Endothelial cell of umbilical vein (primary cell): ENCODE measurements around the gene GDA. TPM values are rescaled to one million over a fixed set of nuclear protein-coding genes. Genes with fewer than 3 reads are reported as not detected.

ENCODE experiments used
- BruUV-seq: library from RNA; stranded (reverse); fragments of 400-500 nt; replicated peaks from 2 replicates; lab custom pipeline; 2021; lab: Mats Ljungman, UMichigan
- CTCF ChIA-PET: fragments of 300-600, 350-600 bp; sonication (Branson Sonifier 250); formaldehyde crosslinking; loops from one replicate; lab custom pipeline; 2021; ENCODE audit warnings: antibody characterized with exemption, inconsistent platforms; lab: Charles Lee
- POLR2A ChIA-PET: fragments of 300-600, 350-600 bp; sonication (Branson Sonifier 250); formaldehyde crosslinking; loops from one replicate; lab custom pipeline; 2021; ENCODE audit warnings: antibody characterized with exemption, inconsistent platforms; lab: Charles Lee
- DNase-seq: peaks from one replicate; pipeline ENCODE4 v3.0.0-alpha.2; 2011; ENCODE audit warnings: low read depth, low spot score
- FAIRE-seq: peaks from 2 replicates; lab custom pipeline; 2011; peaks lifted over from hg19 to GRCh38; lab: Jason Lieb, UNC
- H2AFZ ChIP-seq: 2 replicates; pipeline ENCODE4 v1.6.0; 2012; ENCODE audit warnings: low read depth, low read length, control low read depth, inconsistent platforms
- H3K27ac ChIP-seq: 2 replicates; pipeline ENCODE4 v1.5.1; 2011; ENCODE audit warnings: low read depth, mild to moderate bottlenecking, control low read depth, low read length, moderate library complexity; ENCODE audit not compliant: insufficient read depth
- H3K27me3 ChIP-seq, 2 experiments: 2 replicates each; pipeline versions ENCODE4 v1.6.0 to v1.6.1; 2011; ENCODE audit warnings: low read length in 2 of 2, mixed read lengths in 1 of 2; ENCODE audit not compliant: control insufficient read depth in 2 of 2, insufficient read depth in 2 of 2
- H3K36me3 ChIP-seq, 2 experiments: 2 replicates in 1 of 2; 3 replicates in 1 of 2; pipeline ENCODE4 v1.5.1; 2011; ENCODE audit warnings: low read length in 2 of 2, mild to moderate bottlenecking in 1 of 2, moderate library complexity in 1 of 2; ENCODE audit not compliant: control insufficient read depth in 2 of 2, insufficient read depth in 2 of 2; ENCODE audit errors: extremely low read depth in 1 of 2
- H3K4me1 ChIP-seq: 3 replicates; pipeline ENCODE4 v1.5.1; 2011; ENCODE audit warnings: mild to moderate bottlenecking, low read length; ENCODE audit not compliant: control insufficient read depth, insufficient read depth; ENCODE audit errors: extremely low read depth
- H3K4me2 ChIP-seq: 2 replicates; pipeline ENCODE4 v1.6.1; 2011; ENCODE audit warnings: low read length, control low read depth, mixed read lengths; ENCODE audit not compliant: insufficient read depth
- H3K4me3 ChIP-seq, 3 experiments: fragments of 200-600 bp in 1 of 3; sonication (generic), shearing (Covaris generic) in 1 of 3; replicated peaks in 1 of 3; 2 replicates each; pipeline ENCODE4 v1.5.1; 2011 to 2016; ENCODE audit warnings: control low read depth in 3 of 3, low read length in 3 of 3, mild to moderate bottlenecking in 2 of 3, inconsistent platforms in 1 of 3, low read depth in 1 of 3, moderate library complexity in 1 of 3; ENCODE audit not compliant: insufficient read depth in 1 of 3
- H3K79me2 ChIP-seq: 2 replicates; pipeline ENCODE4 v1.6.0; 2012; ENCODE audit warnings: low read length, inconsistent platforms; ENCODE audit not compliant: control insufficient read depth, insufficient read depth
- H3K9ac ChIP-seq: replicated peaks from 2 replicates; pipeline ENCODE3; 2011; ENCODE audit warnings: low read length, control low read depth; ENCODE audit not compliant: insufficient read depth; ENCODE audit errors: extremely low read depth
- H3K9me1 ChIP-seq: replicated peaks from 3 replicates; pipeline ENCODE4 v1.6.0; 2011; ENCODE audit warnings: mild to moderate bottlenecking, low read length; ENCODE audit not compliant: control insufficient read depth, insufficient read depth; ENCODE audit errors: extremely low read depth
- H3K9me3 ChIP-seq: replicated peaks from 2 replicates; pipeline ENCODE4 v1.5.1; 2012; ENCODE audit warnings: low read length, inconsistent platforms; ENCODE audit not compliant: control insufficient read depth, insufficient read depth
- H4K20me1 ChIP-seq: replicated peaks from 2 replicates; pipeline ENCODE3; 2011; ENCODE audit warnings: mild to moderate bottlenecking, low read length; ENCODE audit not compliant: control insufficient read depth, insufficient read depth; ENCODE audit errors: extremely low read depth
- CTCF ChIP-seq, 2 donors: IDR thresholded peaks; 1 replicate in 1 of 2; 2 replicates in 1 of 2; pipeline ENCODE4 v1.5.1; 2011; ENCODE audit warnings: low read length in 2 of 2, mild to moderate bottlenecking in 2 of 2, moderate library complexity in 2 of 2, control low read depth in 1 of 2, inconsistent platforms in 1 of 2, low read depth in 1 of 2; ENCODE audit not compliant: insufficient read depth in 1 of 2; ENCODE audit errors: extremely low read depth in 1 of 2
- EZH2 ChIP-seq: IDR thresholded peaks from 2 replicates; pipeline ENCODE4 v1.6.1; 2012; ENCODE audit warnings: borderline replicate concordance, low read depth, mild to moderate bottlenecking, moderate library complexity, low read length, inconsistent platforms; ENCODE audit not compliant: severe bottlenecking
- FOS ChIP-seq: IDR thresholded peaks from 2 replicates; pipeline ENCODE4 v1.6.1; 2011; ENCODE audit warnings: mild to moderate bottlenecking, low read length, moderate library complexity, borderline replicate concordance; ENCODE audit not compliant: insufficient read depth
- GATA2 ChIP-seq: IDR thresholded peaks from 2 replicates; pipeline ENCODE4 v1.7.0; 2011; ENCODE audit warnings: low read depth, mild to moderate bottlenecking, moderate library complexity, mixed read lengths, low read length; ENCODE audit not compliant: insufficient read length, insufficient read depth
- JUN ChIP-seq: IDR thresholded peaks from 2 replicates; pipeline ENCODE4 v1.6.1; 2011; ENCODE audit warnings: borderline replicate concordance, low read depth; ENCODE audit not compliant: insufficient read length, insufficient read depth
- MAX ChIP-seq: IDR thresholded peaks from 2 replicates; pipeline ENCODE4 v1.6.1; 2011; ENCODE audit not compliant: insufficient read depth, insufficient read length
- MYC ChIP-seq: IDR thresholded peaks from one replicate; pipeline ENCODE4 v1.6.1; 2011; ENCODE audit warnings: mild to moderate bottlenecking, low read depth, low read length
- POLR2A ChIP-seq: IDR thresholded peaks from 2 replicates; pipeline ENCODE4 v1.6.1; 2012; ENCODE audit warnings: low read depth, mild to moderate bottlenecking, control low read depth, low read length
- POLR2AphosphoS5 ChIP-seq: IDR thresholded peaks from 2 replicates; pipeline ENCODE4 v1.6.1; 2012; ENCODE audit warnings: low read depth, mild to moderate bottlenecking, control low read depth, low read length, moderate library complexity; ENCODE audit not compliant: insufficient read depth
- dilution Hi-C: fragments of 300-500 bp; cut with MboI; formaldehyde crosslinking; loops from one replicate; pipeline ENCODE4 v1.15.0; 2019; ENCODE audit warnings: low sequenced_read_pairs; ENCODE audit not compliant: extremely low pct_ligation_motif_present
- intact Hi-C: fragments of 100-400 bp; cut with micrococcal nuclease; formaldehyde crosslinking; loops from one replicate; pipeline ENCODE4 v1.10.0; 2022
- polyA plus RNA-seq, 4 experiments: library from polyadenylated mRNA; depleted of rRNA in 3 of 4; stranded (reverse) in 3 of 4; unstranded in 1 of 4; fragments of >200 nt; gene quantifications; 2 replicates each; pipeline versions ENCODE4 v1.2.1 to v1.2.3, GENCODE V29; 2011 to 2012; ENCODE audit warnings: missing spikeins in 1 of 4
- total RNA-seq: library from RNA; stranded (reverse); gene quantifications from 2 replicates; pipeline ENCODE4 v1.2.3, GENCODE V29; 2021

The GDA gene
- total and polyA plus RNA-seq, 2 donors (not counting 3 experiments of a cell fraction or from before 2014, with no cell fraction given): not detected

GRCh38 chr9:72278959-72279358 is 129.7 kb downstream of the GDA start:
- no TSS peak for BruUV-seq
- Histone ChIP-seq H3K4me3 (no peak overlapping the region), H2AFZ (no peak overlapping the region), H4K20me1 (no peaks in the 10 kb centered on the region), H3K27me3 (peaks cover 4 to 5% of the 10 kb centered on the region in 2 experiments), H3K27ac (no peak overlapping the region), H3K9ac (no peak overlapping the region), H3K4me2 (no peak overlapping the region), H3K79me2 (no peaks in the 10 kb centered on the region), H3K9me3 (no peaks in the 10 kb centered on the region), H3K9me1 (no peaks in the 10 kb centered on the region), H3K36me3 (no peaks in the 10 kb centered on the region), H3K4me1 (no peaks in the 10 kb centered on the region)
- TF ChIP-seq EZH2: no peak
- TF ChIP-seq MYC: no peak
- no peak for TF ChIP-seq GATA2
- TF ChIP-seq POLR2AphosphoS5: no peak
- no peak for TF ChIP-seq CTCF (IDR thresholded peaks at IDR 0.05; ENCODE audit: extremely low read depth in 1 of 2, insufficient read depth in 1 of 2, low read depth in 1 of 2, low read length in 2 of 2)
- TF ChIP-seq MAX: no peak
- no peak for TF ChIP-seq JUN
- TF ChIP-seq POLR2A: no peak
- TF ChIP-seq FOS: no peak
- dilution Hi-C loops (no loop called here), intact Hi-C loops (no loop called here)
- POLR2A ChIA-PET: no interaction called here
- DNase-seq (no peak), FAIRE-seq (no peak)
- CTCF ChIA-PET: interaction anchor here (0.9 to 9.5 kb wide), 12 partner anchors 8 to 578 kb away, joined by 3 to 255 read pairs (median 4); no protein-coding TSS in a partner anchor
